ENCODE results near the gene CCDC122. TPM values are rescaled to one million over a fixed set of nuclear protein-coding genes. Genes with fewer than 3 reads are reported as not detected.

The CCDC122 gene
- total RNA-seq, 4 donors from 2014 or later = 3.5 to 18.0 (median 5.8) TPM

GRCh38 chr13:43805681-43806128 lies 73.8 kb downstream of the CCDC122 start:
- no peak overlapping the region for H3K27ac ChIP-seq
- no peak for DNase-seq
- no peak overlapping the region for H3K4me3 ChIP-seq
- no peaks in the 10 kb centered on the region for H3K9me3 ChIP-seq
- intact Hi-C loops (cut with DNase I; ENCODE audit: low total_unique reads) = loop anchor here (10.0 kb wide), 1 partner anchor 721 kb away; no protein-coding TSS in a partner anchor
- TF ChIP-seq POLR2A (IDR thresholded peaks at IDR 0.05) = no peak
- TF ChIP-seq, protein P1, sequence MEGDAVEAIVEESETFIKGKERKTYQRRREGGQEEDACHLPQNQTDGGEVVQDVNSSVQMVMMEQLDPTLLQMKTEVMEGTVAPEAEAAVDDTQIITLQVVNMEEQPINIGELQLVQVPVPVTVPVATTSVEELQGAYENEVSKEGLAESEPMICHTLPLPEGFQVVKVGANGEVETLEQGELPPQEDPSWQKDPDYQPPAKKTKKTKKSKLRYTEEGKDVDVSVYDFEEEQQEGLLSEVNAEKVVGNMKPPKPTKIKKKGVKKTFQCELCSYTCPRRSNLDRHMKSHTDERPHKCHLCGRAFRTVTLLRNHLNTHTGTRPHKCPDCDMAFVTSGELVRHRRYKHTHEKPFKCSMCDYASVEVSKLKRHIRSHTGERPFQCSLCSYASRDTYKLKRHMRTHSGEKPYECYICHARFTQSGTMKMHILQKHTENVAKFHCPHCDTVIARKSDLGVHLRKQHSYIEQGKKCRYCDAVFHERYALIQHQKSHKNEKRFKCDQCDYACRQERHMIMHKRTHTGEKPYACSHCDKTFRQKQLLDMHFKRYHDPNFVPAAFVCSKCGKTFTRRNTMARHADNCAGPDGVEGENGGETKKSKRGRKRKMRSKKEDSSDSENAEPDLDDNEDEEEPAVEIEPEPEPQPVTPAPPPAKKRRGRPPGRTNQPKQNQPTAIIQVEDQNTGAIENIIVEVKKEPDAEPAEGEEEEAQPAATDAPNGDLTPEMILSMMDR (IDR thresholded peaks at IDR 0.05) = no peak
- H3K27me3 ChIP-seq = no peaks in the 10 kb centered on the region
- no peaks in the 10 kb centered on the region for H3K36me3 ChIP-seq
- no peaks in the 10 kb centered on the region for H3K4me1 ChIP-seq

- no peaks in the 10 kb centered on the region for H3K36me3 ChIP-seq
- TF ChIP-seq, protein P1 (IDR thresholded peaks at IDR 0.05) = no peak
- no peak for TF ChIP-seq POLR2A (IDR thresholded peaks at IDR 0.05)
- peak overlapping the region; percentile 10 to 12 for H3K27ac ChIP-seq
- H3K4me3 ChIP-seq = no peak overlapping the region
- intact Hi-C loops (cut with DNase I; ENCODE audit: low total_unique reads) = loop anchor here (10.0 kb wide), 1 partner anchor 720 kb away; no protein-coding TSS in a partner anchor
- no peaks in the 10 kb centered on the region for H3K4me1 ChIP-seq
- peak in 1 of 2 donors; percentile 21 for DNase-seq
- H3K9me3 ChIP-seq = no peaks in the 10 kb centered on the region
- H3K27me3 ChIP-seq = no peaks in the 10 kb centered on the region
These were observed 74.5 kb downstream of the CCDC122 start for GRCh38 chr13:43805071-43805468.

DNA sequence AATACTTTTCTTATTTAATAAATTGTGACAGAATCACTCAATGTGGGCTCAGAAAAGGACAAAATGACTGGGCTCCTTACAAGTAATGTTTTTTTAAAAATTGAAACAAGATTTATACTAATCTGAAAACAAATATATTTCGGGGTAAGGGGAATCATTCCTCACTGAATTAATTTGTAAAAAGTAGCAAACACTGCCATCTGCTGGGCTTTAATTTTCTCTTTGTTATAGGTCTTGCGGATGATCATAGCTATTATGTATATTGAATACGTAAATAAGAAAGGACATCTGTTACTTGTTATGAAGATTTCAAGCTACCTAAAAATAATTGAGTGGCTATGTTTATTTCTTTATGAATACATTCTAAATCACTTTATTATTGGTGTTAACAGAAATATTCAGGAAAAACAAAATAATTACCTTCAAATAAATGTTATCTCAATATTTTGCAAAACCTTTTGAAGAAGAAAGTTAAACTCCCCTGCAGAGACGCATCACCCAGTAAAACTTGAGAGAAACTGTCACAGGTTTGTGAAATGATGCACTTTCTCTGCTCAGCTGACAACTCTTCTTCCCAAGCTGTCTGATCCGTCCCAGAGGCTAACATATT lies 75.0 kb downstream of the CCDC122 start:
- H3K36me3 ChIP-seq = no peaks in the 10 kb centered on the region
- H3K9me3 ChIP-seq = no peaks in the 10 kb centered on the region
- H3K4me1 ChIP-seq = no peaks in the 10 kb centered on the region
- no peak overlapping the region for H3K4me3 ChIP-seq
- H3K27ac ChIP-seq = peak overlapping the region; percentile 10 to 12
- no peaks in the 10 kb centered on the region for H3K27me3 ChIP-seq
- intact Hi-C loops (cut with DNase I; ENCODE audit: low total_unique reads) = loop anchor here (10.0 kb wide), 1 partner anchor 720 kb away; no protein-coding TSS in a partner anchor
- DNase-seq = no peak
- no peak for TF ChIP-seq POLR2A (IDR thresholded peaks at IDR 0.05)
- TF ChIP-seq, protein P1 (IDR thresholded peaks at IDR 0.05) = peak; percentile 42 to 75 (median 56)

DNA sequence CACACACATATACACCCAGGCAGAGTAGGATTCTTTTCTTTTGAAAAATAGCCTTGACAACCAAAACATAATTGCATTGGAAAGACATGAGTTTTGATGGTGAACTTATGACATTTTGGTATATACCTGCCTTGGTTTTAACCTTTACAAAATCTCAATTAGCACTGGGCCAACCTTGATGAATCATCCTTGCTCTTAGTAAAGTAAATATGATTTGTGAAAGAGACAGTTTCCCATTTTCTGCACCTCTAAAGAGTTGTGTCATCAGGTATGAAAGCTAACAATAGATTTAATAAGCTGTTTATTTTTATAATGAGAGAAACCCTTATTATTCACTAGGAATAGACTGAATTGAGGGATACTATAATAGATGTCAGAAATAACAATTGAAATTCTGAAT lies 77.0 kb downstream of the CCDC122 start:
- intact Hi-C loops (cut with DNase I; ENCODE audit: low total_unique reads) = loop anchor here (10.0 kb wide), 1 partner anchor 718 kb away; no protein-coding TSS in a partner anchor
- H3K4me1 ChIP-seq = no peaks in the 10 kb centered on the region
- H3K9me3 ChIP-seq = no peaks in the 10 kb centered on the region
- no peak for DNase-seq
- TF ChIP-seq, protein P1 (IDR thresholded peaks at IDR 0.05) = no peak
- TF ChIP-seq POLR2A (IDR thresholded peaks at IDR 0.05) = no peak
- H3K27ac ChIP-seq = no peak overlapping the region
- H3K27me3 ChIP-seq = peaks cover 0 to 5% of the 10 kb centered on the region in 2 donors
- H3K36me3 ChIP-seq = no peaks in the 10 kb centered on the region
- H3K4me3 ChIP-seq = no peak overlapping the region

DNA sequence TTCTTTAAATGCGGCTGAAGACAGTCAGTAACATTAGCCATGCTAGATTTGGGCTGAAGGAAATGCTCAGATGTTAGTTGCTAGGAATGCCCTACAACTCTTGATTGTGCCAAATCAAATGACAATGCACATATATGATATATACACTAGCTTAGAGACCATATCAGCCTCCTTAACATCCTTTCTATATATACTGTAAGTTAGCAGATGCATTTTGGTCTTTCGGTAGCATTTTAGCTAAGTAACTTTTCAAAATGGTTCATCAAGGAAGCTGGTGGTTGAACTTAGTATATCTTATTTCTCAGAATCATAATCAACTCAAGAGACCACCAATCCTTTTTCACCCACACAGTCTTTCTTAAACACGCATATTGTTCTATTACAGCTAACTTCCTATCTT lies 78.7 kb downstream of the CCDC122 start:
- no peak for TF ChIP-seq POLR2A (IDR thresholded peaks at IDR 0.05)
- TF ChIP-seq, protein P1 (IDR thresholded peaks at IDR 0.05) = no peak
- intact Hi-C loops (cut with DNase I; ENCODE audit: low total_unique reads) = loop anchor here (10.0 kb wide), 1 partner anchor 716 kb away; no protein-coding TSS in a partner anchor
- no peaks in the 10 kb centered on the region for H3K36me3 ChIP-seq
- DNase-seq = no peak
- H3K4me3 ChIP-seq = no peak overlapping the region
- H3K27me3 ChIP-seq = peaks cover 0 to 5% of the 10 kb centered on the region in 2 donors
- no peaks in the 10 kb centered on the region for H3K9me3 ChIP-seq
- no peaks in the 10 kb centered on the region for H3K4me1 ChIP-seq
- H3K27ac ChIP-seq = no peak overlapping the region
